Fibroblast of lung (primary cell): ENCODE results near the gene GRPEL2. TPM values are rescaled to one million over a fixed set of nuclear protein-coding genes. Genes with fewer than 3 reads are reported as not detected.

Experiments
- DNase-seq, 2 donors: peaks; one replicate each; pipeline versions ENCODE4 v3.0.0 to v3.0.0-alpha.2; 2010; ENCODE audit warnings: low read depth in 2 of 2
- H2AFZ ChIP-seq: 2 replicates; pipeline ENCODE4 v1.5.1; 2012; ENCODE audit warnings: low read length, control low read depth, inconsistent platforms
- H3K27ac ChIP-seq: 2 replicates; pipeline ENCODE4 v1.5.1; 2011; ENCODE audit warnings: low read length, control low read depth; ENCODE audit not compliant: insufficient read depth
- H3K27me3 ChIP-seq: 2 replicates; pipeline ENCODE4 v1.5.1; 2011; ENCODE audit warnings: mild to moderate bottlenecking, low read length; ENCODE audit not compliant: control insufficient read depth, insufficient read depth
- H3K36me3 ChIP-seq: 2 replicates; pipeline ENCODE4 v1.5.1; 2011; ENCODE audit warnings: low read length; ENCODE audit not compliant: control insufficient read depth, insufficient read depth
- H3K4me1 ChIP-seq: 2 replicates; pipeline ENCODE4 v1.5.1; 2011; ENCODE audit warnings: low read length; ENCODE audit not compliant: control insufficient read depth, insufficient read depth; ENCODE audit errors: extremely low read depth
- H3K4me2 ChIP-seq: 2 replicates; pipeline ENCODE4 v1.5.1; 2011; ENCODE audit warnings: low read length, control low read depth; ENCODE audit not compliant: insufficient read depth; ENCODE audit errors: extremely low read depth
- H3K4me3 ChIP-seq, 4 experiments: fragments of 200-600 bp in 1 of 4; sonication (generic) in 1 of 4; replicated peaks in 1 of 4; 2 replicates each; pipeline ENCODE4 v1.5.1; 2011 to 2016; ENCODE audit warnings: low read length in 4 of 4, low read depth in 3 of 4, mild to moderate bottlenecking in 3 of 4, control low read depth in 2 of 4, inconsistent platforms in 1 of 4, mixed read lengths in 1 of 4; ENCODE audit not compliant: insufficient read depth in 1 of 4; ENCODE audit errors: control extremely low read depth in 1 of 4
- H3K79me2 ChIP-seq: 2 replicates; pipeline ENCODE4 v1.5.1; 2012; ENCODE audit warnings: mild to moderate bottlenecking, low read length, inconsistent platforms; ENCODE audit not compliant: control insufficient read depth, insufficient read depth
- H3K9ac ChIP-seq: 2 replicates; pipeline ENCODE4 v1.5.1; 2011; ENCODE audit warnings: mild to moderate bottlenecking, low read length, control low read depth; ENCODE audit not compliant: insufficient read depth
- H3K9me3 ChIP-seq: 2 replicates; pipeline ENCODE4 v1.5.1; 2012; ENCODE audit warnings: low read depth, low read length; ENCODE audit not compliant: control insufficient read depth, insufficient read depth
- H4K20me1 ChIP-seq: 2 replicates; pipeline ENCODE4 v1.5.1; 2011; ENCODE audit warnings: low read length; ENCODE audit not compliant: control insufficient read depth, insufficient read depth; ENCODE audit errors: extremely low read depth
- CTCF ChIP-seq, 2 donors: IDR thresholded peaks in 1 of 2; conservative IDR thresholded peaks in 1 of 2; 1 replicate in 1 of 2; 2 replicates in 1 of 2; pipeline ENCODE4 v1.5.1; 2011 to 2012; ENCODE audit warnings: low read length in 2 of 2, control low read depth in 1 of 2, inconsistent platforms in 1 of 2, low read depth in 1 of 2, mild to moderate bottlenecking in 1 of 2
- EZH2 ChIP-seq: IDR thresholded peaks from 2 replicates; pipeline ENCODE4 v1.5.1; 2012; ENCODE audit warnings: low read length, control low read depth, mild to moderate bottlenecking; ENCODE audit errors: missing control alignments
- polyA plus RNA-seq, 2 donors: library from polyadenylated mRNA; depleted of rRNA in 1 of 2; stranded (reverse) in 1 of 2; unstranded in 1 of 2; fragments of >200 nt; gene quantifications; 2 replicates each; pipeline ENCODE4 v1.2.1, GENCODE V29; 2011 to 2012; ENCODE audit warnings: missing spikeins in 1 of 2
- total RNA-seq: library from RNA; depleted of rRNA; stranded (reverse); fragments of >200 nt; gene quantifications from 2 replicates; pipeline ENCODE4 v1.2.1, GENCODE V29; 2014

Gene GRPEL2
- total and polyA plus RNA-seq, 2 donors (not counting 1 experiment from before 2014, with no cell fraction given): 15.3 to 29.6 TPM

- Histone ChIP-seq H2AFZ (no peak overlapping the region), H3K27ac (no peak overlapping the region), H3K4me2 (no peak overlapping the region), H3K4me1 (no peaks in the 10 kb centered on the region), H3K9me3 (no peaks in the 10 kb centered on the region), H3K9ac (no peak overlapping the region), H3K27me3 (no peaks in the 10 kb centered on the region), H3K36me3 (no peaks in the 10 kb centered on the region), H4K20me1 (no peaks in the 10 kb centered on the region), H3K4me3 (no peak overlapping the region), H3K79me2 (no peaks in the 10 kb centered on the region)
- DNase-seq: peak; percentile 33 to 45
- TF ChIP-seq CTCF (conservative IDR thresholded peaks at IDR 0.05 in 1 of 2, IDR thresholded peaks at IDR 0.05 in 1 of 2; ENCODE audit: low read depth in 1 of 2, low read length in 2 of 2): peak; percentile 63 to 82
- no peak for TF ChIP-seq EZH2
These were observed 26.1 kb downstream of the GRPEL2 start for GRCh38 chr5:149371296-149371962.

DNA sequence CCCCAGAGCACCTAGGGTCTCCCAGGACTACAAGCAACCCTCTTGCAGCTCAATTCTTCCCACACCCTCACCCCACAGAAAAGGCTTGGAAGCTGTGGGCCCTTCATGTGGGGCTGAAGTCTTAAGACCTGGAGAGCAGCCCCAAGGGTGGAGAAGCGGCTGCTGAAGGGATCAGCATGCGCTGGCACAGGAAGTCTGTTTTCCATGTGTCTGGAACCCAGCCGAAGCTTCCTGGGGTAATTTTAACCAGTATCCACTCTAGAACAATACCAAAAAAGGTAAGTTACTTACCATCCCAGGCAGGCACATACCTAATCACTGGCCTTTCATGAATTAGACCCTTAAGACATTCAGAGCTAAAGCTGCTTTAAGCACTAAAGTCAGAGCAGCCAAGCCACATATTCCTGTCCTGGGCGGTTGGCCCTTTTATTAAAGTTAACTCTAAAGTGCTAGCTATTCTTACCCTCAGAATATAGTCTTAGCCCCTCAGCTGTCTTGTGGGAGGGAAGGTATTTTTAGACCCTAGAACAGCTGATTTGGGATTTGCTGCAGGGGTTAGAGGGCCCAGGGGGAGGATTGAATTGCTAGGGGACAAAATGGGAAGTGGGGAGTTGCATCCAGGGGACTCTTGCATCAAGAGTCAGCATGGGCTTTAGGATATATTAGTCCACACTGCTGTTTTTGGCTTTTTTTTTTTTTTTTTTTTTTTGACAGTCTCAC is 26.9 kb downstream of the GRPEL2 start:
- Histone ChIP-seq H3K27me3 (no peaks in the 10 kb centered on the region), H3K27ac (no peak overlapping the region), H2AFZ (no peak overlapping the region), H4K20me1 (no peaks in the 10 kb centered on the region), H3K4me1 (no peaks in the 10 kb centered on the region), H3K9ac (no peak overlapping the region), H3K36me3 (no peaks in the 10 kb centered on the region), H3K79me2 (no peaks in the 10 kb centered on the region), H3K4me3 (no peak overlapping the region), H3K4me2 (no peak overlapping the region), H3K9me3 (no peaks in the 10 kb centered on the region)
- no peak for DNase-seq
- TF ChIP-seq EZH2: no peak

DNA sequence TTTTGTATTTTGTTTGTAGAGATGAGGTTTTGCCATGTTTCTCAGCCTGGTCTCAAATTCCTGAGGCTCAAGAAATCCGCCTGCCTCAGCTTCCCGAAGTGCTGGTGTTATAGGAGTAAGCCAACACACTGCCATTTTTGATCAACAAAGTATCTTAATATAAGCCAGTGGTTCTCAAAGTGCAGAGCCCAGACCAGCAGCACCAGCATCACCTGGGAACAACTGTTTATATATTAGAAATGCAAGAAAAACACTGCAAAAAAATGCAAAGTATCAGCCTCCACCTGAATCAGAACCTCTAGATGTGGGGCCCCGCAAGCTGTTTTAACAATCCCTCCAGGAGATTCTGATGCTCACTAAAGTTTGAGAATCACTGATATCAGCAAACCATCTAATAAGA is 27.6 kb downstream of the GRPEL2 start:
- no peak overlapping the region for H3K9ac ChIP-seq
- no peaks in the 10 kb centered on the region for H3K27me3 ChIP-seq
- H3K4me3 ChIP-seq: no peak overlapping the region
- H3K4me1 ChIP-seq: no peaks in the 10 kb centered on the region
- no peaks in the 10 kb centered on the region for H3K9me3 ChIP-seq
- H3K27ac ChIP-seq: no peak overlapping the region
- H4K20me1 ChIP-seq: no peaks in the 10 kb centered on the region
- no peak for TF ChIP-seq EZH2
- TF ChIP-seq CTCF (conservative IDR thresholded peaks at IDR 0.05 in 1 of 2, IDR thresholded peaks at IDR 0.05 in 1 of 2; ENCODE audit: low read depth in 1 of 2, low read length in 2 of 2): no peak
- no peak overlapping the region for H3K4me2 ChIP-seq
- no peak for DNase-seq
- no peak overlapping the region for H2AFZ ChIP-seq
- no peaks in the 10 kb centered on the region for H3K36me3 ChIP-seq
- no peaks in the 10 kb centered on the region for H3K79me2 ChIP-seq
